Measurements from ENCODE around the gene ZCCHC12. TPM values are rescaled to one million over a fixed set of nuclear protein-coding genes. Genes with fewer than 3 reads are reported as not detected.
A peak's percentile ranks its signal among the peaks of the same experiment; 100 is the strongest.

Gene ZCCHC12
- total RNA-seq, 2 donors from 2014 or later: 0.52 TPM; not detected in 1

DNA sequence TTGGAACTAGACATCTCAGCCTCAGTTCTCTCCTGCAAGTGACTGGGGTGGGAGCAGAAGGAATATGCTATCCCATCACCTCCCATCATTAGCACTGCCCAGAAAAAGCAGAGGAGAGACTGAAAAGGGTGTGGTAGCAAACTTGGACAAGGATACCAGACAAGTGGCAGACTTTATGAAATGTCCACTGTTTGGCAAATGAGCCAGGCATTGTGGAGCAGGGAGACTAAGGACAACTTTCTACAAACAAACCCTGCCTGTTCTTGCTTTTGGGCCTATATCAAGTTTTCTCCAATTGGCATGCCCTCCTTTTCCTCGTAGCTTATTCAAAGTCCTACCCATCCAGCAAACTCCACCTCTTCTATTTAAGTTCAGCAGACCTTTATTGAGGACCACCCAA is 41.6 kb downstream of the ZCCHC12 start:
- intact Hi-C loops (cut with DNase I): no loop called here
- H3K27me3 ChIP-seq: no peaks in the 10 kb centered on the region

GRCh38 chrX:118867251-118867650 is 43.6 kb downstream of the ZCCHC12 start:
- no peaks in the 10 kb centered on the region for H3K27me3 ChIP-seq
- intact Hi-C loops (cut with DNase I): no loop called here
- no peak overlapping the region for H3K4me3 ChIP-seq
- H3K9me3 ChIP-seq: no peaks in the 10 kb centered on the region
- 88 to 92% methylated on average over 3 of the region's 3 CpGs for WGBS, 2 donors
- DNase-seq (no peak), ATAC-seq (no peak)
- H3K36me3 ChIP-seq (replicated peaks in 1 of 2; ENCODE audit: insufficient read depth in 1 of 2, low read depth in 2 of 2): no peaks in the 10 kb centered on the region
- TF ChIP-seq CTCF (IDR thresholded peaks at IDR 0.05) (no peak), POLR2A (IDR thresholded peaks at IDR 0.05) (no peak)
- peaks cover 10% of the 10 kb centered on the region for H3K4me1 ChIP-seq
- no peak overlapping the region for H3K27ac ChIP-seq

More for the DNA sequence above, 41.6 kb downstream of the ZCCHC12 start:
- no peak overlapping the region for H3K27ac ChIP-seq
- TF ChIP-seq CTCF (IDR thresholded peaks at IDR 0.05) (no peak), POLR2A (IDR thresholded peaks at IDR 0.05) (no peak)
- H3K9me3 ChIP-seq: no peaks in the 10 kb centered on the region
- no peak overlapping the region for H3K4me3 ChIP-seq
- 48 to 50% methylated on average over 1 of the region's 1 CpG for WGBS, 2 donors
- no peaks in the 10 kb centered on the region for H3K4me1 ChIP-seq
- DNase-seq: no peak
- no peak for ATAC-seq
- no peaks in the 10 kb centered on the region for H3K36me3 ChIP-seq (replicated peaks in 1 of 2; ENCODE audit: insufficient read depth in 1 of 2, low read depth in 2 of 2)

GRCh38 chrX:118872102-118872566 is 48.5 kb downstream of the ZCCHC12 start:
- WGBS, 2 donors: 2 to 8% methylated on average over 4 of the region's 4 CpGs
- Histone ChIP-seq H3K27me3 (no peaks in the 10 kb centered on the region), H3K4me1 (peaks cover 18% of the 10 kb centered on the region), H3K4me3 (no peak overlapping the region), H3K36me3 (replicated peaks in 1 of 2; ENCODE audit: insufficient read depth in 1 of 2, low read depth in 2 of 2) (no peaks in the 10 kb centered on the region), H3K27ac (peak overlapping the region; percentile 55 to 81 (median 68)), H3K9me3 (no peaks in the 10 kb centered on the region)
- TF ChIP-seq CTCF (IDR thresholded peaks at IDR 0.05) (no peak), POLR2A (IDR thresholded peaks at IDR 0.05) (no peak)
- DNase-seq (peak; percentile 44 to 73 (median 60)), ATAC-seq (peak; percentile 98)
- intact Hi-C loops (cut with DNase I): no loop called here

Other genes starting within 250 kb of the ZCCHC12 start
- 10 to 100 TPM; 15.2 to 23.6 TPM for gene IL13RA1, start 96.2 kb upstream of the ZCCHC12 start, total RNA-seq
- gene LONRF3, start 150.8 kb downstream of the ZCCHC12 start, total RNA-seq: 10 to 100 TPM; 15.3 to 18.8 TPM
- not detected for gene CT47C1, start 249.2 kb downstream of the ZCCHC12 start, total RNA-seq

Measured in body of pancreas (tissue), 4 donors.